Progenitor cell of endocrine pancreas (in vitro differentiated cells): Measurements from ENCODE around the gene TGM3. TPM values are rescaled to one million over a fixed set of nuclear protein-coding genes. Genes with fewer than 3 reads are reported as not detected.

ENCODE experiments used
- DNase-seq: peaks from one replicate; pipeline ENCODE4 v3.0.0; 2021; ENCODE audit warnings: low spot score; ENCODE audit not compliant: unreplicated experiment
- H3K27ac Mint-ChIP-seq: 2 replicates; pipeline ENCODE4 v1.8.0; 2021; ENCODE audit warnings: mild to moderate bottlenecking, moderate library complexity, mixed read lengths
- H3K27me3 Mint-ChIP-seq: 2 replicates; pipeline ENCODE4 v1.8.0; 2021; ENCODE audit warnings: mixed read lengths
- H3K36me3 Mint-ChIP-seq: 2 replicates; pipeline ENCODE4 v1.8.0; 2022; ENCODE audit warnings: mixed read lengths; ENCODE audit not compliant: insufficient read depth
- H3K4me1 Mint-ChIP-seq: 2 replicates; pipeline ENCODE4 v1.8.0; 2021; ENCODE audit warnings: low read depth, mixed read lengths
- H3K4me3 Mint-ChIP-seq: 2 replicates; pipeline ENCODE4 v1.8.0; 2021; ENCODE audit warnings: low read depth, mild to moderate bottlenecking, moderate library complexity, mixed read lengths
- H3K9me3 Mint-ChIP-seq: 2 replicates; pipeline ENCODE4 v1.8.0; 2021; ENCODE audit warnings: low read depth, mixed read lengths
- total RNA-seq: library from RNA; stranded (reverse); gene quantifications from 2 replicates; pipeline ENCODE4 v1.2.1, GENCODE V29; 2021
- TF ChIP-seq, protein P1 (sequence below): fragments of 200-600 bp; sonication (generic); IDR thresholded peaks from one replicate; pipeline ENCODE4 v1.5.0; 2021; ENCODE audit warnings: antibody characterized with exemption, mild to moderate bottlenecking; ENCODE audit not compliant: unreplicated experiment

The TGM3 gene
- total RNA-seq, 1 donor from 2014 or later: 0.22 TPM

DNA sequence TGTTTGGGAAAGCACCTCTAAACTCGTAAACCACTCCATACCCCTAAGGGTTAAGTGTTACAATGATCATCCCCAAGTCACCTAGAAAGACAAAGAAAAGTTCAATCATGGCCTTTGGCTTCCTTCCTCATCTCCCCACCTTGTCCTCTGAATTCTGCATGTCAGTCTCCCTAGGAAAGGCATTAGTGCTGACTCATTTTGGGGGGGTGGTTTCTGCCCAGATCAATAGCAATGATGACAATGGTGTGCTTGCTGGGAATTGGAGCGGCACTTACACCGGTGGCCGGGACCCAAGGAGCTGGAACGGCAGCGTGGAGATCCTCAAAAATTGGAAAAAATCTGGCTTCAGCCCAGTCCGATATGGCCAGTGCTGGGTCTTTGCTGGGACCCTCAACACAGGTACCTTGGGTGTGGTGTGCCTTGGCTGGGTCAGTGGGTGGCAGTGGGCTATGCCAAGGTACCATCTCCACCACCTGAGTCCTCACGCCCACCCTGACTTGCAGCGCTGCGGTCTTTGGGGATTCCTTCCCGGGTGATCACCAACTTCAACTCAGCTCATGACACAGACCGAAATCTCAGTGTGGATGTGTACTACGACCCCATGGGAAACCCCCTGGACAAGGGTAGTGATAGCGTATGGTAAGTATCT, 21.2 kb downstream of the TGM3 start:
- TF ChIP-seq, protein P1, sequence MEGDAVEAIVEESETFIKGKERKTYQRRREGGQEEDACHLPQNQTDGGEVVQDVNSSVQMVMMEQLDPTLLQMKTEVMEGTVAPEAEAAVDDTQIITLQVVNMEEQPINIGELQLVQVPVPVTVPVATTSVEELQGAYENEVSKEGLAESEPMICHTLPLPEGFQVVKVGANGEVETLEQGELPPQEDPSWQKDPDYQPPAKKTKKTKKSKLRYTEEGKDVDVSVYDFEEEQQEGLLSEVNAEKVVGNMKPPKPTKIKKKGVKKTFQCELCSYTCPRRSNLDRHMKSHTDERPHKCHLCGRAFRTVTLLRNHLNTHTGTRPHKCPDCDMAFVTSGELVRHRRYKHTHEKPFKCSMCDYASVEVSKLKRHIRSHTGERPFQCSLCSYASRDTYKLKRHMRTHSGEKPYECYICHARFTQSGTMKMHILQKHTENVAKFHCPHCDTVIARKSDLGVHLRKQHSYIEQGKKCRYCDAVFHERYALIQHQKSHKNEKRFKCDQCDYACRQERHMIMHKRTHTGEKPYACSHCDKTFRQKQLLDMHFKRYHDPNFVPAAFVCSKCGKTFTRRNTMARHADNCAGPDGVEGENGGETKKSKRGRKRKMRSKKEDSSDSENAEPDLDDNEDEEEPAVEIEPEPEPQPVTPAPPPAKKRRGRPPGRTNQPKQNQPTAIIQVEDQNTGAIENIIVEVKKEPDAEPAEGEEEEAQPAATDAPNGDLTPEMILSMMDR: no peak
- Mint-ChIP-seq H3K4me1 (peaks cover 1% of the 10 kb centered on the region), H3K27ac (no peak overlapping the region)

DNA sequence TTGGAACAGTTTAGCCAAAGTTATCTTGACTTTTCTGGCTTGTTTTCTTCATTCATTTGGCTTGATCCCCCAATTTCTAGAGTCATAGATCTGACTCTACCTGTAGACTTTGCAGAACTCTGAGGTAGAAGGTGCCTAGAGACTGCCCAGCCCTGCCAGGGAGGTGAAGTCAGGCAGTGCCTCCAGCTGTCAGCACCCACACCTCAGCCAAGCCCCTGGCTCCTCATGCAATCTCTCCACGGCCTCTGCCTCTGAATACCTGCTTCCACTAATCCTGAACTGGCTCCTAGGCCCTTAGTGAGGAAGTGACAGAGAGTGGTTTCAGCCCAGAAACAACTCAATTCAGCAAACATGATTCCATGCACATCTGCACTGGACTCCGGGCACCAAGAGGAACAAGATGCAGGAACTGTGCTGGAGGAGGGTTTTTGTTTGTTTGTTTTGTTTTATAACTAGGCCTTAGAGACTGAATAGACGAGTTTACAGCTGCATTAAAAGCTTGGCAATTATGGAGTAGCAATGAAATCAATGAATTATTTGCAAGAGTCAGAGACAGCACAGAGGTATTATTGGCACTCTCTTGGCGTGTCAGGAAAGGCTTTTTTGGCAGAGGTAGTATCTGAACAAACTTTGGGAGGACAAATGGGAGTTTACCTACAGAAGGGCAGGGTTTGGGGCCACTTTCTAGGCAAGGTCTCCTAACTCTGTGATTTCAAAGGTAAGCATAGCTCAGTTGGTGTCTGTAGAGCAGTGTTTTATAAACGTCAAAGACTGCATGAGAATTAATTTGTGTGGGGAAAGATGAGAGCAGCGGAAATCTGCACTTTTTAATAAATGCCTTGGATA, 25.2 kb downstream of the TGM3 start:
- Mint-ChIP-seq H3K4me3 (no peak overlapping the region), H3K36me3 (no peaks in the 10 kb centered on the region), H3K9me3 (peaks cover 6% of the 10 kb centered on the region), H3K4me1 (peaks cover 1% of the 10 kb centered on the region), H3K27ac (no peak overlapping the region), H3K27me3 (peaks cover 4% of the 10 kb centered on the region)
- TF ChIP-seq, protein P1: no peak
- DNase-seq: no peak

More for the DNA sequence above, 21.2 kb downstream of the TGM3 start:
- Mint-ChIP-seq H3K9me3 (no peaks in the 10 kb centered on the region), H3K36me3 (no peaks in the 10 kb centered on the region), H3K27me3 (no peaks in the 10 kb centered on the region), H3K4me3 (no peak overlapping the region)
- DNase-seq: no peak

DNA sequence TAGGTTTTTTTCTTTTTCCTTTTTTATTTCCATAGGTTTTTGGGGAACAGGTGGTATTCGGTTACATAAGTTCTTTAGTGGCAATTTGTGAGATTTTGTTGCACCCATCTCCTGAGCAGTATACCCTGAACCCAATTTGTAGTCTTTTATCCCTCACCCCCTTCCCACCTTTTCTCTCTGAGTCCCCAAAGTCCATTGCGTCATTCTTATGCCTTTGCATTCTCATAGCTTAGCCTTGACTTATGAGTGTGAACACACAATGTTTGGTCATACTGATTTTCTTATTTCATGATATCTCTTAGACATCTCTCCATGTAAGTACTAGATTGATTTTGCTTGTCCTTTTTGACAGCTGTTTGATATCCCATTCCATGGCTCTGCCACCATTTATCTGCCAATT, 27.2 kb downstream of the TGM3 start:
- Mint-ChIP-seq H3K36me3 (no peaks in the 10 kb centered on the region), H3K27ac (no peak overlapping the region), H3K4me1 (no peaks in the 10 kb centered on the region), H3K9me3 (peaks cover 6% of the 10 kb centered on the region), H3K27me3 (peaks cover 4% of the 10 kb centered on the region), H3K4me3 (no peak overlapping the region)
- no peak for DNase-seq
- TF ChIP-seq, protein P1: no peak

DNA sequence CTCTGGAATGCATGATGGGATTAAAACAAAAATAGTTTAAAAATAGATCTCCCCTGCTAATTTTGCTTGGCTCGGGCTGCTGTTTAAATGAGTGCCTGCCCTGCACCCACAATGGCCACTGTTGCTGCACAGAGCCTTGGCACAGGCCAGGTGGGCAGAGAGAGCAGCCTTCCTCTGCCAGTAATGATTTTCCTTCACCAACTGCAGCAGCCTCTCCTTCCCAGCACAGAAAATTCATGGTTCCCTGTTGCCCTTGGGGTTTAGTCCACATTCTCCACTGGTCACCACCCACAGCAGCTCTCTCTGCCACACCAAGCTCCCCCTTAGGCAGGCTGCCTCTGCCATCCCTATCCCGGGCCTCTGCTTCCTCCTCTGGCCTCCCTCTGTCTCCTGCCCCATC, 30.2 kb downstream of the TGM3 start:
- Mint-ChIP-seq H3K27me3 (peaks cover 4% of the 10 kb centered on the region), H3K9me3 (peaks cover 6% of the 10 kb centered on the region), H3K36me3 (no peaks in the 10 kb centered on the region), H3K27ac (no peak overlapping the region), H3K4me3 (no peak overlapping the region), H3K4me1 (peaks cover 4% of the 10 kb centered on the region)
- DNase-seq: no peak
- TF ChIP-seq, protein P1: no peak

DNA sequence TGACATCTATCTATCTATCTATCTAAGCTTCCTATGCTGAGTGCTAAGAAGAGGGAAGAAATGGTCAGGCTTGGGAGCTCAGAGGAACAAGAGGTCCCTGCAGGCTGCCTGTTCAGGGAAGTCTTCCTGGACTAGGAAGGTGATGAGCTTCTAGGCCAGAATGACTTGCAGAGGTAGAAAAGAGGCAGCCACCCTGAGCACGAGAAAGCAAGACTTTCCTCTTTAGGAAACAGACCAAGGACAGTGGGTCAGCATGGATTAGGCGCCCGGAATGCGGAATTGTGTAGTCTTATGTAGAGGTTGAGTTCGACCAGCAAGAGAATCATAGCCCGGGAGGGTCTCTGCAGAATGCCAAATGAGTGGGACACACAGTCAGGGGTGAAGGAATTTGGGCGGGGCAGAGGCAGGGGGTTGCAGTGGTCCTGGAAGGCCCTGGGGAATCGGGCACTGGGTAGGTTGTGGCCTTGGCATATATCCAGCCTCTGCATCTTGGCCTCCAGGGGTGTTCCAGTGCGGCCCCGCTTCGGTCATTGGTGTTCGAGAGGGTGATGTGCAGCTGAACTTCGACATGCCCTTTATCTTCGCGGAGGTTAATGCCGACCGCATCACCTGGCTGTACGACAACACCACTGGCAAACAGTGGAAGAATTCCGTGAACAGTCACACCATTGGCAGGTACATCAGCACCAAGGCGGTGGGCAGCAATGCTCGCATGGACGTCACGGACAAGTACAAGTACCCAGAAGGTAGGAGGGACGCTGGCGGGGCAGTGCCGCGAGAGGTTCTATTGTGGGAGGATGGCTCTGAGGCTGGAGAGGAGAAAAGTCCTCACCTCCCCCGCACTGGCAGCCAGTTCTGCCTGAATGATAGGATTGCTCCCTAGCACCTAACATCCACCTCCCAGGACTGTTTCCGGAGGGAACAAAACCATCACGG, 32.1 kb downstream of the TGM3 start:
- H3K27ac Mint-ChIP-seq: no peak overlapping the region
- TF ChIP-seq, protein P1: no peak
- no peak for DNase-seq
- H3K4me3 Mint-ChIP-seq: no peak overlapping the region
- H3K36me3 Mint-ChIP-seq: no peaks in the 10 kb centered on the region
- peaks cover 4% of the 10 kb centered on the region for H3K4me1 Mint-ChIP-seq
- H3K27me3 Mint-ChIP-seq: peaks cover 6% of the 10 kb centered on the region
- peaks cover 6% of the 10 kb centered on the region for H3K9me3 Mint-ChIP-seq
